Prostate gland (tissue), 2 donors: ENCODE measurements around the gene BNIP3.

Source experiments
- POLR2AphosphoS5 ChIP-seq: sonication (generic); formaldehyde crosslinking; IDR thresholded peaks from one replicate; pipeline ENCODE4 v1.6.1; 2017; ENCODE audit warnings: antibody characterized with exemption
- TF ChIP-seq, protein P1 (sequence below), 4 experiments: fragments of 200-600 bp in 2 of 4; fragments of 450-650 bp in 2 of 4; sonication (generic) in 2 of 4; IDR thresholded peaks; 1 replicate in 3 of 4; 2 replicates in 1 of 4; pipeline ENCODE4 v1.5.1; 2016 to 2019; ENCODE audit warnings: antibody characterized with exemption in 4 of 4, mild to moderate bottlenecking in 2 of 4, moderate library complexity in 2 of 4

DNA sequence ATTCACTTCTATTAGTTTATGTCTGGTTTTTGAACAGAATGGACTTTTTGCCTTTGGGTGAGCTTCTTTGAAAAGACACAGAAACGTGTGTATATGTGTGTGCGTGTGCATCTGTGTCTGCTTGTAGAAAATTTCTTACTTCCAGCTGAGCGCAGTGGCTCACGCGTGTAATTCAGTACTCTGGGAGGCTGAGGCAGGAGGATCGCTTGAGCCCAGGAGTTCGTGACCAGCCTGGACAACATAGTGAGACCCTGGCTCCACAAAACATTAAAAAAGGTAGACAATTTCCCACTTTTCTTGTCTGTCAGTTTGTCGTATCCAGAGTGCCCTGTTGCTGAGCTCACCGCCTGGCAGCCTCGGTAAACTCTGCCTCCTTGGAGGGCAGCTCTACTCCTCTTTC, 55.5 kb downstream of the BNIP3 start:
- TF ChIP-seq, protein P1, sequence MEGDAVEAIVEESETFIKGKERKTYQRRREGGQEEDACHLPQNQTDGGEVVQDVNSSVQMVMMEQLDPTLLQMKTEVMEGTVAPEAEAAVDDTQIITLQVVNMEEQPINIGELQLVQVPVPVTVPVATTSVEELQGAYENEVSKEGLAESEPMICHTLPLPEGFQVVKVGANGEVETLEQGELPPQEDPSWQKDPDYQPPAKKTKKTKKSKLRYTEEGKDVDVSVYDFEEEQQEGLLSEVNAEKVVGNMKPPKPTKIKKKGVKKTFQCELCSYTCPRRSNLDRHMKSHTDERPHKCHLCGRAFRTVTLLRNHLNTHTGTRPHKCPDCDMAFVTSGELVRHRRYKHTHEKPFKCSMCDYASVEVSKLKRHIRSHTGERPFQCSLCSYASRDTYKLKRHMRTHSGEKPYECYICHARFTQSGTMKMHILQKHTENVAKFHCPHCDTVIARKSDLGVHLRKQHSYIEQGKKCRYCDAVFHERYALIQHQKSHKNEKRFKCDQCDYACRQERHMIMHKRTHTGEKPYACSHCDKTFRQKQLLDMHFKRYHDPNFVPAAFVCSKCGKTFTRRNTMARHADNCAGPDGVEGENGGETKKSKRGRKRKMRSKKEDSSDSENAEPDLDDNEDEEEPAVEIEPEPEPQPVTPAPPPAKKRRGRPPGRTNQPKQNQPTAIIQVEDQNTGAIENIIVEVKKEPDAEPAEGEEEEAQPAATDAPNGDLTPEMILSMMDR (IDR thresholded peaks at IDR 0.05) = no peak
- TF ChIP-seq POLR2AphosphoS5 = no peak
